ENCODE results near the gene COMP.
"Not testable (repeated sequence)": the region's sequence is repeated elsewhere in the genome, so short reads cannot be mapped to it uniquely, and the experiment has no call there.

Gene COMP

GRCh38 chr19:18814063-18814462 is 23.0 kb upstream of the COMP start:
- DNase-seq (ENCODE audit: insufficient read length, low spot score), result no peak
- no peak for TF ChIP-seq CTCF (IDR thresholded peaks at IDR 0.05; ENCODE audit: insufficient read depth, missing control alignments)
- FAIRE-seq, result no peak

GRCh38 chr19:18811638-18812037 is 20.5 kb upstream of the COMP start:
- not testable (repeated sequence) for DNase-seq (ENCODE audit: insufficient read length, low spot score); FAIRE-seq

GRCh38 chr19:18809149-18809868 is 18.2 kb upstream of the COMP start:
- FAIRE-seq, result no peak
- no peak for TF ChIP-seq CTCF (IDR thresholded peaks at IDR 0.05; ENCODE audit: insufficient read depth, missing control alignments)
- DNase-seq (ENCODE audit: insufficient read length, low spot score), result no peak

GRCh38 chr19:18807861-18808331 is 16.8 kb upstream of the COMP start:
- no peak for DNase-seq (ENCODE audit: insufficient read length, low spot score)
- no peak for FAIRE-seq

DNA sequence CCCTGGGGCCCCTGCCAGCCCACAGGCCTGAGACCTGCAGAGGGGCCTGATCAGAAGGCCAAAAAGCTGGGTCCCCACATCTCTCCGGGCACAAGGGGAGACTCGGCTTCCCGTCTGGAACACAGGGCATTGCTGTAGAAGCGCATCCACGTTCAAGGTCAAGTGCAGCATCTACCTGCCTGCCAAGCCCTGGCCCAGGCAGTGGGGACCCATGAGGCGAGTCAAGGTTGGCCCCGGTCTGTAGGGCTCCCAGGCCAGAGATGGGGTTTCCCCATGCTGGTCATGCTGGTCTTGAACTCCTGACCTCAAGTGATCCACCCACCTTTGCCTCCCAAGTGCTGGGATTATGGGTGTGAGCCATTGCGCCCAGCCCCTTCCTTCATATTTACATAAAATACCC is 13.5 kb upstream of the COMP start:
- TF ChIP-seq CTCF (IDR thresholded peaks at IDR 0.05; ENCODE audit: insufficient read depth, missing control alignments), result no peak

More at GRCh38 chr19:18807861-18808331, 16.8 kb upstream of the COMP start:
- TF ChIP-seq CTCF (IDR thresholded peaks at IDR 0.05; ENCODE audit: insufficient read depth, missing control alignments), result no peak

DNA sequence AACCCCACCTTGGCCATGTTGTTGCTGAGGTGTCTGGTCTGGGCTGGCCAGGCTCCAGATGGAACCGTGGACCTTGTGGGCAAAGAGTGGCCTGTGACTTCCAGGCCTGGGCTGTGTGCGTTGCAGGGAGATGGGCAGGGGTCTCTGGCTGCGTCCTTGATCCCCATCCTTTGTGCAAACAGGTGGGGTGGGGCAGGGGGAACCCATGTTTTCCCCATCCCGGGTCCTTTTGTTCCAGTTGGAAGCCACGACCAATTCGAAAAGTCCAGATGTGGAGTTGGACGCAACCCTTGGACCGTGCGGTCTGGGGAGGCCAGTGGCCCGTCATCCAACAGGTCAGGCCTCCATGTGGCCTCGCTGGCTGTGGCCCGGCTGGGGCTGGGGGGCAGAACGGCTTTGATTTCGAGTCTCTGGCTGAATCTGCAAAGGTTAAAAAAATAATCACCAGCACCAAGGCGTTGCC is 13.1 kb upstream of the COMP start:
- no peak for TF ChIP-seq CTCF (IDR thresholded peaks at IDR 0.05; ENCODE audit: insufficient read depth, missing control alignments)
- DNase-seq (ENCODE audit: insufficient read length, low spot score) (no peak), FAIRE-seq (no peak)

More for the DNA sequence above, 13.5 kb upstream of the COMP start:
- FAIRE-seq, result no peak
- no peak for DNase-seq (ENCODE audit: insufficient read length, low spot score)

GRCh38 chr19:18803550-18804138 is 12.5 kb upstream of the COMP start:
- FAIRE-seq, result no peak
- TF ChIP-seq CTCF (IDR thresholded peaks at IDR 0.05; ENCODE audit: insufficient read depth, missing control alignments), result no peak
- no peak for DNase-seq (ENCODE audit: insufficient read length, low spot score)

Data from D721Med (cell line).